Measurements from ENCODE around the gene HNF1B.
"Not testable (repeated sequence)": the region's sequence is repeated elsewhere in the genome, so short reads cannot be mapped to it uniquely, and the experiment has no call there.

The HNF1B gene

GRCh38 chr17:37699285-37699973, 45.4 kb downstream of the HNF1B start:
- no peak for DNase-seq

- DNase-seq: no peak
Observed at GRCh38 chr17:37698911-37699255, 46.0 kb downstream of the HNF1B start.

GRCh38 chr17:37698132-37698910, 46.5 kb downstream of the HNF1B start:
- no peak for DNase-seq

- no peak for DNase-seq
Observed at GRCh38 chr17:37697381-37697780, 47.5 kb downstream of the HNF1B start.

- no peak for DNase-seq
Observed at GRCh38 chr17:37696366-37696765, 48.5 kb downstream of the HNF1B start.

- DNase-seq: no peak
Observed at GRCh38 chr17:37695726-37696125, 49.1 kb downstream of the HNF1B start.

- DNase-seq: no peak
Observed at GRCh38 chr17:37694734-37695133, 50.1 kb downstream of the HNF1B start.

GRCh38 chr17:37693328-37693727, 51.5 kb downstream of the HNF1B start:
- DNase-seq: no peak

- DNase-seq: no peak
Observed at GRCh38 chr17:37691807-37692206, 53.1 kb downstream of the HNF1B start.

- no peak for DNase-seq
Observed at GRCh38 chr17:37689317-37689716, 55.5 kb downstream of the HNF1B start.

GRCh38 chr17:37683454-37683984, 61.3 kb downstream of the HNF1B start:
- DNase-seq: no peak

- no peak for DNase-seq
Observed at GRCh38 chr17:37682007-37682406, 62.9 kb downstream of the HNF1B start.

- DNase-seq: not testable (repeated sequence)
Observed at GRCh38 chr17:37679995-37680394, 64.9 kb downstream of the HNF1B start.

GRCh38 chr17:37678036-37678435, 66.8 kb downstream of the HNF1B start:
- no peak for DNase-seq

- DNase-seq: no peak
Observed at GRCh38 chr17:37677021-37677420, 67.8 kb downstream of the HNF1B start.

GRCh38 chr17:37676115-37676925, 68.5 kb downstream of the HNF1B start:
- no peak for DNase-seq

GRCh38 chr17:37674511-37674910, 70.3 kb downstream of the HNF1B start:
- DNase-seq: no peak

- DNase-seq: no peak
Observed at GRCh38 chr17:37673386-37673785, 71.5 kb downstream of the HNF1B start.

GRCh38 chr17:37672548-37673078, 72.2 kb downstream of the HNF1B start:
- DNase-seq: no peak

- DNase-seq: no peak
Observed at GRCh38 chr17:37671824-37672547, 72.9 kb downstream of the HNF1B start.

GRCh38 chr17:37671028-37671823, 73.6 kb downstream of the HNF1B start:
- DNase-seq: no peak

- DNase-seq: no peak
Observed at GRCh38 chr17:37667039-37667438, 77.8 kb downstream of the HNF1B start.
